SHP77 (cell line): ENCODE measurements around the gene YIPF1.

Experiments used
- DNase-seq, 2 experiments: peaks; one replicate each; lab custom pipeline; 2025; lab: John Stamatoyannopoulos, UW

The YIPF1 gene

GRCh38 chr1:53889304-53890298 lies at the start of gene YIPF1:
TSS of gene YIPF1 (minus strand) at chr1:53889797. CDS start at chr1:53888937, 860 bp downstream.
- peak; percentile 75 to 92 for DNase-seq

- DNase-seq, result no peak
These were observed 48.7 kb upstream of the YIPF1 start for GRCh38 chr1:53938136-53938830.

GRCh38 chr1:53936430-53936829 lies 46.8 kb upstream of the YIPF1 start:
- DNase-seq, result no peak

- DNase-seq, result no peak
These were observed 44.7 kb upstream of the YIPF1 start for GRCh38 chr1:53934170-53934765.

GRCh38 chr1:53931523-53931922 lies 41.9 kb upstream of the YIPF1 start:
- no peak for DNase-seq

- no peak for DNase-seq
These were observed 41.3 kb upstream of the YIPF1 start for GRCh38 chr1:53930932-53931331.

GRCh38 chr1:53929246-53929960 lies 39.8 kb upstream of the YIPF1 start:
- DNase-seq, result no peak

- DNase-seq, result no peak
These were observed 37.8 kb upstream of the YIPF1 start for GRCh38 chr1:53927376-53927881.

- DNase-seq, result no peak
These were observed 30.1 kb upstream of the YIPF1 start for GRCh38 chr1:53919675-53920066.

- DNase-seq, result no peak
These were observed 28.7 kb upstream of the YIPF1 start for GRCh38 chr1:53918343-53918742.

GRCh38 chr1:53913352-53914033 lies 23.9 kb upstream of the YIPF1 start:
- no peak for DNase-seq

GRCh38 chr1:53911442-53911841 lies 21.8 kb upstream of the YIPF1 start:
- DNase-seq, result no peak

GRCh38 chr1:53909946-53910345 lies 20.3 kb upstream of the YIPF1 start:
- no peak for DNase-seq

GRCh38 chr1:53906121-53906520 lies 16.5 kb upstream of the YIPF1 start:
- DNase-seq, result no peak

GRCh38 chr1:53905509-53905908 lies 15.9 kb upstream of the YIPF1 start:
- no peak for DNase-seq

- no peak for DNase-seq
These were observed 12.9 kb upstream of the YIPF1 start for GRCh38 chr1:53902235-53903138.

- DNase-seq, result no peak
These were observed 10.1 kb upstream of the YIPF1 start for GRCh38 chr1:53899708-53900107.

GRCh38 chr1:53899206-53899628 lies 9.6 kb upstream of the YIPF1 start:
- peak; percentile 30 to 46 for DNase-seq

- DNase-seq, result no peak
These were observed 7.1 kb upstream of the YIPF1 start for GRCh38 chr1:53896635-53897229.

GRCh38 chr1:53895421-53895820 lies 5.8 kb upstream of the YIPF1 start:
- DNase-seq, result no peak
